H54 (cell line): ENCODE results near the gene INA.
"Not testable (repeated sequence)": the region's sequence is repeated elsewhere in the genome, so short reads cannot be mapped to it uniquely, and the experiment has no call there.

Experiments used
- DNase-seq: peaks from one replicate; pipeline ENCODE4 v3.0.0; 2011; ENCODE audit warnings: low spot score, mixed read lengths; ENCODE audit not compliant: insufficient read length
- FAIRE-seq: peaks from 3 replicates; lab custom pipeline; 2011; peaks lifted over from hg19 to GRCh38; lab: Jason Lieb, UNC
- POLR2A ChIP-seq: IDR thresholded peaks from 2 replicates; pipeline ENCODE4 v1.6.1; 2011; ENCODE audit warnings: low read depth, mild to moderate bottlenecking, low read length

Gene INA

DNA sequence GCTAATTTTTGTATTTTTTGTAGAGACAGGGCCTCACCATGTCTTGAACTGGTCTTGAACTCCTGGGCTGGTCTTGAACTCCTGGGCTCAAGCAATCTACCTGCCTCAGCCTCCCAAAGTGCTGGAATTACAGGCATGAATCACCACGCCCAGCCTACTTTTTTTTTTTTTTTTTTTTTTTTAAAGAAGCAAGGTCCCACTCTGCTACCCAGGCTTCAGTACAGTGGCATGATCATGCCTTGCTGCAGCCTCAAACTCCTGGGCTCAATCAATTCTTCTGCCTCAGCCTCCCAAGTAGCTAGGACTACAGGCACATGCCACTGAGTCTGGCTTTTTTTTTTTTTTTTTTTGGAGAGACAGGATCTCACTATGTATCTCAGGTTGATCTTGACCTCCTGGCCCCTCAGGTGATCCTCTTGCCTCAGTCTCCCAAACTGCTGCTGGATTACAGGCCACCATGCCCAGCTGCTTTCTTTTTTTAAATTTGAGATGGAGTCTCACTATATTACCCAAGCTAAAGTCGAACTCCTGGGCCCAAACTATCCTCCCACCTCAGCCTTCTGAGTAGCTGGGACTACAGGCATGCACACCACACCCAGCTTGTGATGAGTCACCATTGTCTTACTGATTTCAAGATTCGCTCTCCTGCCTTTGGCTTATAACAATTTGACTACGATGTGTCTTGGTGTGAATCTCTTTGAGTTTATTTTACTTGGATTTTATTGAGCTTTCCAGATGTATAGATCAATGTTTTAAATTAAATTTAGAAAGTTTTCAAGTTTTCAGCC is 22.2 kb upstream of the INA start:
- TF ChIP-seq POLR2A, result no peak
- DNase-seq (no peak), FAIRE-seq (peak; percentile 27)

GRCh38 chr10:103256613-103257012 is 20.3 kb upstream of the INA start:
- TF ChIP-seq POLR2A, result no peak
- DNase-seq (no peak), FAIRE-seq (no peak)

GRCh38 chr10:103257812-103258211 is 19.1 kb upstream of the INA start:
- DNase-seq (no peak), FAIRE-seq (no peak)
- TF ChIP-seq POLR2A, result no peak

- not testable (repeated sequence) for FAIRE-seq, DNase-seq
Observed at GRCh38 chr10:103258928-103259327, 18.0 kb upstream of the INA start.

GRCh38 chr10:103259989-103260388 is 16.9 kb upstream of the INA start:
- TF ChIP-seq POLR2A, result no peak
- DNase-seq, result no peak
- no peak for FAIRE-seq

DNA sequence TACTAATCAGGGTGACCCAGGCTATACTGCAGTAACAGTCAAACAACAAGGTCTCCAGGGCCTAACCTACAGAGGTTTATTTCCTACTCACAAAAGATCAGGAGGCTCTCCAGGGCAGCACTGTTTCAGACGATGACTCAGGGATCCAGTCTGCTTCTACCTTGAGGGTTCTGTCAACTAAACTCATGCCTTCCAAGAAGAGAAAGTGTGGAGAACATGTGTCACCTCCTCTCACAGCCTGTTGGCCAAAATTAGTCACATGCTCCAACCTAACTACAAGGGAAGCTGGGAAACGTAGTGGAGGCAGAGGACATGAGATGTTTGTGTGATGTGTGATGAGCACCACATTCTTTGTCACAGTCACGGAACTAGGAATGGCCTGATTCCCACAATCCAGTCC is 14.7 kb upstream of the INA start:
- no peak for TF ChIP-seq POLR2A
- DNase-seq, result no peak
- no peak for FAIRE-seq

- DNase-seq, result no peak
- FAIRE-seq, result no peak
- no peak for TF ChIP-seq POLR2A
Observed at GRCh38 chr10:103265717-103266329, 11.1 kb upstream of the INA start.

DNA sequence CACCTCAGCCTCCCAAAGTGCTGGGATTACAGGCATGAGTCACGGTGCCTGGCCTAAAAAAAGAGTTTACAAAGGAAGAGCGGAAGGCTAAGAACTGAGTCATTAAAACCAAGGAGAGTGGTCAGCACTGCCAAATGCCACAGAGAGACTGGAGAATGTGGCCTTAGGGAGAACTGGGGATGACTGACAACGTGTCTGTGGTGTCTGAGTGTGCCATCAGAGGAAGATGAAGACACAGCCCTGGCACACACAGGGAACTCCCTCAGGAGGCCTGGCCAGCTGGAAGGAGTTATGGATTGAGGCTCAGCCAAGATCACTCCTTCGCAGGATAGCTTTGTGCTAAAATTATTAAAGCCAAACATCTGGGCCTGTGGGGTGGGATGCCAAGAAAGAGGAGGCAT is 3.9 kb upstream of the INA start:
- TF ChIP-seq POLR2A, result no peak
- FAIRE-seq, result peak; percentile 87
- DNase-seq, result peak; percentile 99

DNA sequence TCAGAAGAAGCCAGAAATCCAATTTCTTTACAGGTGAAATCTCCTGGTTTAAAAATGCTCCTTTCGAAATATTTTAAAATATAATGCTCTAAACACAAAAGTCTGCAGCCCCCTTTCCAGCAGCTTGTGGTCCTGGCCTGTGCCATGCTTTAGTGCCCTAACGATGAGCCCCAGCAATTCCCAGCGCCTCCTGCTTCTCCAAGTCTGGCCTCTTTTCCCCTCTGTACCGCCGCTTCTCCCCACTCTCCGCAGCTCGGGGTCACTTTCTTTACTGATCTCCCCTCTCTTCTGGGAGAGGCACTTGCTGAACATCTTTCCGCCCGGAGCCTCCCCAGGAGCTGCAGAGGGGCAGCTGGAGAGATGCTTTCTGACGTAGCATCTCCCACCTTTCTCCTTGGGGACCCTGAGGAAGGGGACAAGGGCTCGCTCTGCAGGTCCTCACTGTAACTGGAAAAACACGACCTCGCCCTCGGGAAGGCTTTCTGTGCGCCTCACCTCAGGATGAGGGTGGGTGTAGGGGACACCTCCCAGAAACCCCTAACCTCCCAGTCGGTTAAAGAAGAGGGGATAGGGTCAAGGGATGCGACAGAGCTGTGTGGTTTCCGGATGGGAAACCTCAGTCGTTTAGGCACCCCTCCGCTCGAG is 565 bp upstream of the INA start:
- FAIRE-seq, result no peak

DNA sequence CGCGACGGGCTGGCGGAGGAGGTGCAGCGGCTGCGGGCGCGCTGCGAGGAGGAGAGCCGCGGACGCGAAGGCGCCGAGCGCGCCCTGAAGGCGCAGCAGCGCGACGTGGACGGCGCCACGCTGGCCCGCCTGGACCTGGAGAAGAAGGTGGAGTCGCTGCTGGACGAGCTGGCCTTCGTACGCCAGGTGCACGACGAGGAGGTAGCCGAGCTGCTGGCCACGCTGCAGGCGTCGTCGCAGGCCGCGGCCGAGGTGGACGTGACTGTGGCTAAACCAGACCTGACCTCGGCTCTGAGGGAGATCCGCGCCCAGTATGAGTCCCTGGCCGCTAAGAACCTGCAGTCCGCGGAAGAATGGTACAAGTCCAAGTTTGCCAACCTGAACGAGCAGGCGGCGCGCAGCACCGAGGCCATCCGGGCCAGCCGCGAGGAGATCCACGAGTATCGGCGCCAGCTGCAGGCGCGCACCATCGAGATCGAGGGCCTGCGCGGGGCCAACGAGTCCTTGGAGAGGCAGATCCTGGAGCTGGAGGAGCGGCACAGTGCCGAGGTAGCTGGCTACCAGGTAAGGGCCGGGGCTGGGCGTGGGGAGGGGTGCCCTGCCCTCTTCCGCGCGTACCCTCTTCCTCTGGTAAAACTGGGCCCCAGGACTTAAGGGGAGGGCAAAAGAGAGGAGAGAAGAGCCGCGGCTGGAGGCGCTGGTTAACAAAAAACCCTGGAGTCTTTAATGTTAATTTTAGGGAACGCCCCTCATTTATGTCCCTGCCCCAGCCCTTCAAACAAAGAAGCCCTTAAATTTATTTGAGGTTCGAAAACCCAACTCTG is 987 bp downstream of the INA start:
- FAIRE-seq, result no peak
- no peak for TF ChIP-seq POLR2A
- DNase-seq, result no peak

More for the DNA sequence above, 565 bp upstream of the INA start:
- no peak for TF ChIP-seq POLR2A
- DNase-seq, result no peak

DNA sequence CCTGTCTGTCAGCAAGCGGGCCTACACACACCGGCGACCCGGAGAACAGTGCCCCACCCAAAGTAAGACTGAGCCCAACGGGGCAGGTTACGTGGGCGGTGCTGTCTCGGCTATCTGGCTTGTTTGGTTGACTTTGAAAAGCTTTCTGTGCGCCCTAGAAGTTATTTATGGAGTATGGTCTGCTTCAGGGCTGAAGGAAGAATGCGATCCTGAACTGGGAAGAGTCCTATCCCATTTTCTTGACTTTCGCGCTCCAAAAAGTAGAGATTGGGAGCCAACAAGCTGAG is 1.5 kb downstream of the INA start:
- no peak for TF ChIP-seq POLR2A
- DNase-seq (no peak), FAIRE-seq (no peak)

GRCh38 chr10:103278862-103279298 is 1.9 kb downstream of the INA start:
- FAIRE-seq (no peak), DNase-seq (no peak)
- TF ChIP-seq POLR2A, result no peak

DNA sequence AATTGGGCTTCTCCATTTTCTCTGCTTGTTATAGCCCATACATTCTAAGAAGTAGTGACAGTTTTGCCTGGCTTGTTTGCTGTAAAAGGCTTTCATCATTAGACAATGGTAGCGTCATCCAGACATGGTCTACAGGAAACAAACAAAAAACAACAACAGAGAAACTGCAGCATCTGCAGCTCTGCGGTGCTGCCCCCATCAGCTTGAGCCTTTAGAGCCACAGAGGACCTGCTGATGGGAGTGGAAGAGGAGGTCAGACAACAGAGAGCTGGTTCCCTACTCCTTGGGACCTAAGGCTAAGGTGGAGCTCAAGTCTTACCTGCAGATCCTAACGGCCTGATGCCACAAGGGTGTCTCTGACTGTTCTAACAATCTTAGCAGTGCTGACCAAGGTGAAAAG is 3.1 kb downstream of the INA start:
- TF ChIP-seq POLR2A, result no peak
- FAIRE-seq (no peak), DNase-seq (no peak)

DNA sequence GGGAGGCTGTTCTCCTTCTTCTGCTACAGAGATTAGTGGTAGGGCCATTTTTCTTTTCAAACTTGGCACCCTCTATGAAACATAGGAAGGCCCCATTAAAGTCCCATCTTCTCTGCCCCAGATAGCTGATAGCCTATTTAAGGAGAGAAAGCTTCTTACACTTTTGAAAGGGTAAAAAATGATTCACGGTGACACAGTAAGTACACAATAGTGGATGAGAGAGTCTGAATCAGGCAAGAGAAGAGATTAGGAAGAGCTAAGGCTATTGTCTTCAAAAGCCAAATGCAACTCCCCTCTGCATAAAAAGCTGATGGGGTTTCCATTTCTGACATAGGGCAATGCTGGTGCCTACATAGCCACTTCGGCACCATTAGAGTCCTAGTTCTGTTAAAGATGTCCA is 3.6 kb downstream of the INA start:
- DNase-seq (no peak), FAIRE-seq (no peak)
- no peak for TF ChIP-seq POLR2A
